ENCODE data around the gene CELF1.

CELF1 gene

DNA sequence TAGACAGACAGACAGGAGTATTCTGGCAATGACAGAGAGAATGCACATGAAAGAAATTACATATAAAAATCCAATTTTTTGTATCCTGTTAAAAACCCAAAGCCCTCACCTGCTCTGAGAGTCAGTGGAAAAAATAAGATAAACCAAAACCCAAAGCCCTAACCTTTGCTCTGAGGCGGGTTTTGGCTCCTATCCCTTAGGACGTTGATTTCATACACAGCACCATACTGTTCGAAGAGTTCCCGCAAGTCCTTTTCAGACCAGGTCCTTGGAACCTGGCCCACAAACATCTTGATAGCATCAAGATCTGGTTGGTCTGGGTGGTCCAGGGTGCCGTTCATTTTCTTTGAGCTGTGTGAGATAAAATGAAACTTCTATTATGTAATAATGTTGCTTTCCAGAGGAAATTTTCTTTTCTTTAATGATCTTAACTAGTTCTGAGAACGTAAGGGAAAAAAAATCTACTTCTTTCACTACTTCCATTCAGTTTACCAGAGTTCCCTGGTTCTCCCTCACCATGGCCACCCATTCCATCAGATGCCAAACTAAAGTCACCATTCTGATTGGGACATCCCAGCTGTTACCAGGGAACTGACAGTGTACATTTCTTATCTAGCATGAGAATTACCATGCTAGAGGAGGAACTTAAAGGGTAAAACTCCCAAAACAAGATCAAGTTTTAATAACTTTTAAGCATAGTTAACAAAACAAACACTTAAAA lies 64.1 kb downstream of the CELF1 start:
- TF ChIP-seq, protein P1, sequence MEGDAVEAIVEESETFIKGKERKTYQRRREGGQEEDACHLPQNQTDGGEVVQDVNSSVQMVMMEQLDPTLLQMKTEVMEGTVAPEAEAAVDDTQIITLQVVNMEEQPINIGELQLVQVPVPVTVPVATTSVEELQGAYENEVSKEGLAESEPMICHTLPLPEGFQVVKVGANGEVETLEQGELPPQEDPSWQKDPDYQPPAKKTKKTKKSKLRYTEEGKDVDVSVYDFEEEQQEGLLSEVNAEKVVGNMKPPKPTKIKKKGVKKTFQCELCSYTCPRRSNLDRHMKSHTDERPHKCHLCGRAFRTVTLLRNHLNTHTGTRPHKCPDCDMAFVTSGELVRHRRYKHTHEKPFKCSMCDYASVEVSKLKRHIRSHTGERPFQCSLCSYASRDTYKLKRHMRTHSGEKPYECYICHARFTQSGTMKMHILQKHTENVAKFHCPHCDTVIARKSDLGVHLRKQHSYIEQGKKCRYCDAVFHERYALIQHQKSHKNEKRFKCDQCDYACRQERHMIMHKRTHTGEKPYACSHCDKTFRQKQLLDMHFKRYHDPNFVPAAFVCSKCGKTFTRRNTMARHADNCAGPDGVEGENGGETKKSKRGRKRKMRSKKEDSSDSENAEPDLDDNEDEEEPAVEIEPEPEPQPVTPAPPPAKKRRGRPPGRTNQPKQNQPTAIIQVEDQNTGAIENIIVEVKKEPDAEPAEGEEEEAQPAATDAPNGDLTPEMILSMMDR (IDR thresholded peaks at IDR 0.05; ENCODE audit: insufficient read depth, low read depth, low read length, missing control alignments): no peak
- no peak overlapping the region for H3K4me3 ChIP-seq (ENCODE audit: low read depth, low read length)
- DNase-seq (ENCODE audit: low read depth): no peak

DNA sequence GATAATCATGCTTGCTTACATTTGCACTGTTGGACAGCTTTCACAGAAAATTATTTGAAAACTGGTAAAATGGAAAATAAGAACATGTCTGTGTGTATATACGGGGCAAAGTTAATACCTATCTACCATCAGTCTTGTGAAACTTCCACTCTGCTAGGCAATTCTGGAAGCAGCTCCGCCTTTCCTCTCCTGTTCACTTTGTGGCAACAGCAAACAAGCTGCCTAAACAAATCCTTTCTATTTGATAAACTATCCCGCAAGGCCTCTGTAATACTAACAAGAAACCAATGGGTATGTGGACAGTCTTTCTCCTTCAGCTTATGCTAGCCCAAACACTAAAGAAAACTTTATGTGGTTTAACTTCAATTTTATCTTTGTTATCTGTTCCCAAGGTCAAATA lies 64.8 kb downstream of the CELF1 start:
- TF ChIP-seq, protein P1 (IDR thresholded peaks at IDR 0.05; ENCODE audit: insufficient read depth, low read depth, low read length, missing control alignments): no peak
- no peak for DNase-seq (ENCODE audit: low read depth)

DNA sequence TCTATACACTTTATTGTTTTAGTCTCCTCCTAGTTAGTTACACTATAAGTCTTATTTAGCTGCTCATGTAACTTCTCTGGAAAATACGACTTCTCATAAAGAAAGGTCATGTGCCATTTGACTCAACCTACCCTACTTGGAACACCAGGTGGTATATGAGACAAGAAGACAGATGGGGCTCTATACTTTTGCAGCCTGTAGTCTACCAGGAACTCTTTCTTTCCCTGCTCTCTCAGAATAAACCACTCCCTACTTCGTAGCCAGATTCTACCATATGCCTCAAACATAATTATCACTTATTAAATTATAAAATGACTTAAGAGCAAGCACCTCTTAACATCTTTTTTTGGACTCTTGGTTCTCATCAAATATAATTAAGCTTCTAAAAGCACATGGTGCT lies 65.5 kb downstream of the CELF1 start:
- DNase-seq (ENCODE audit: low read depth): no peak
- H3K4me3 ChIP-seq (ENCODE audit: low read depth, low read length): no peak overlapping the region
- TF ChIP-seq, protein P1 (IDR thresholded peaks at IDR 0.05; ENCODE audit: insufficient read depth, low read depth, low read length, missing control alignments): no peak

More for the DNA sequence above, 64.8 kb downstream of the CELF1 start:
- H3K4me3 ChIP-seq (ENCODE audit: low read depth, low read length): no peak overlapping the region

DNA sequence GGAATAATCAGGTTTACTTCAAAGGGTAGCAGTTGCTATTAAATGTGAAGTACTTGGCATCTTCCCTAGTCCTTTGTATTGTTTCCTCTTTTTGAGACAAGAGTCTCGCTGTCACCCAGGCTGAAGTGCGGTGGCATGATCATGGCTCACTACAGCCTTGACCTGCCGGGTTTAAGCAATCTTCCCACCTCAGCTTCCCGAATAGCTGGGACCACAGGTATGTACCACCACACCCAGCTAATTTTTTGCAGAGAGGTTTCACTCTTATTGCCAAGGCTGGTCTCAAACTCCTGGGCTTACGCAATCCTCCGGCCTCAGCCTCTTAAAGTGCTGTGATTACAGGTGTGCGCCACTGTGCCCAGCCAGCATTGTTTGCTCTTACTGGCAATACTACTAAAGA lies 67.8 kb downstream of the CELF1 start:
- no peak for DNase-seq (ENCODE audit: low read depth)
- TF ChIP-seq, protein P1 (IDR thresholded peaks at IDR 0.05; ENCODE audit: insufficient read depth, low read depth, low read length, missing control alignments): no peak
- H3K4me3 ChIP-seq (ENCODE audit: low read depth, low read length): no peak overlapping the region

DNA sequence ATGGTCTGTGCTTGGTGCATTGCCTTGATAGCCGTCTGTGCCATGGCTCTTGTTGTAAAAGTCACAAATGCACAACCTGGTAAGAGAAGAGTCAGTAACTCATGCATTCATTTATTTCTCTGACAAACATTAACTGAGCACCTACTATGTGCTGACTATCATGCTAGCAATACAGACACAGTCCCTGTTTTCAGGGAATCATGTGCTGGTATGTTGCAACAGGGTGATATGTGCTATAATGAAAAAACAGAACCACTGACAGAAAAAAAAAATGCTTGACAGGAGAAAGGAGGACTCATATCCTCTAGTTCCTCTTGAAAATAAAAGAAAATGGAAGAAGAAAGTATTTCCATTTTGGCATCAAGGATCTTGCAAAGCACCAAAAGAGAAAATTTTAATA lies 69.5 kb downstream of the CELF1 start:
- H3K4me3 ChIP-seq (ENCODE audit: low read depth, low read length): no peak overlapping the region
- TF ChIP-seq, protein P1 (IDR thresholded peaks at IDR 0.05; ENCODE audit: insufficient read depth, low read depth, low read length, missing control alignments): no peak
- no peak for DNase-seq (ENCODE audit: low read depth)

DNA sequence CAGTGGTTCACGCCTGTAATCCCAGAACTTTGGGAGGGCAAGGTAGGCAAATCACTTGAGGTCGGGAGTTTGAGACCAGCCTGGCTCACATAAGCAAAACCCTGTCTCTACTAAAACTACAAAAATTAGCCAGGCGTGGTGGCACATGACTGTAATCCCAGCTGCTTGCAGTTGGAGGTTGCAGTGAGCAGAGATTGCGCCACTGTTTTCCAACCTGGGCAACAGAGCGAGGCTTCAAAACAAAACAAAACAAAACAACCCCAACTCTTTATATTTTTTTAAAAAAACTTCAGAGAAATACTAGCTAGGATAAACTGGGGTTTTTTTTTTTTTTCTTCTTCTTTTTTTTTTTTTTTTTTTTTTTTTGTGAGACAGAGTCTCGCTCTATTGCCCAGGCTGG lies 72.2 kb downstream of the CELF1 start:
- no peak for DNase-seq (ENCODE audit: low read depth)
- H3K4me3 ChIP-seq (ENCODE audit: low read depth, low read length): no peak overlapping the region
- TF ChIP-seq, protein P1 (IDR thresholded peaks at IDR 0.05; ENCODE audit: insufficient read depth, low read depth, low read length, missing control alignments): no peak

Measured in GM12865 (cell line).